GM12878 (cell line): ENCODE measurements around the gene MAN1A1. TPM values are rescaled to one million over a fixed set of nuclear protein-coding genes. Genes with fewer than 3 reads are reported as not detected.

Experiments used
- ATAC-seq: fragments of 200-7000 bp; cut with Tn5 transposase; 3 replicates; pipeline ENCODE4 v1.9.1; 2020; ENCODE audit warnings: mild to moderate bottlenecking, moderate library complexity
- BruUV-seq: library from RNA; stranded (reverse); fragments of 400-500 nt; replicated peaks from 2 replicates; lab custom pipeline; 2021; lab: Mats Ljungman, UMichigan
- CTCF ChIA-PET: fragments of 300-600 bp; sonication (Branson Sonifier 250); formaldehyde crosslinking; extraction: SDS; loops from one replicate; lab custom pipeline; 2021; ENCODE audit warnings: inconsistent platforms; lab: Yijun Ruan, JAX
- POLR2A ChIA-PET: fragments of 350-600 bp; formaldehyde crosslinking; extraction: SDS; loops from one replicate; lab custom pipeline; 2021; ENCODE audit warnings: inconsistent platforms; lab: Charles Lee
- RAD21 ChIA-PET: fragments of 300-600 bp; sonication (Branson Sonifier 250); formaldehyde crosslinking; loops from one replicate; lab custom pipeline; 2023; ENCODE audit warnings: antibody characterized with exemption; ENCODE audit not compliant: unreplicated experiment; lab: Charles Lee
- SMC1A ChIA-PET: fragments of 300-600 bp; sonication (Branson Sonifier 250); formaldehyde crosslinking; loops from one replicate; lab custom pipeline; 2023; ENCODE audit not compliant: unreplicated experiment, uncharacterized antibody; lab: Charles Lee
- DNase-seq: peaks from one replicate; pipeline ENCODE4 v3.0.0-alpha.2; 2011; ENCODE audit warnings: low read depth, low spot score
- FAIRE-seq: peaks from 3 replicates; lab custom pipeline; 2011; peaks lifted over from hg19 to GRCh38; lab: Jason Lieb, UNC
- H2AFZ ChIP-seq: 2 replicates; pipeline ENCODE4 v1.6.0; 2011; ENCODE audit warnings: low read depth, low read length, control low read depth; ENCODE audit not compliant: control insufficient read depth
- H3K27ac ChIP-seq: 2 replicates; pipeline ENCODE4 v1.5.1; 2011; ENCODE audit warnings: control low read depth; ENCODE audit not compliant: control insufficient read depth, insufficient read depth
- H3K27me3 ChIP-seq, 2 experiments: replicated peaks in 1 of 2; 2 replicates each; pipeline versions ENCODE4 v1.6.0 to v1.6.1; 2011; ENCODE audit warnings: low read length in 1 of 2; ENCODE audit not compliant: control insufficient read depth in 2 of 2, insufficient read depth in 2 of 2
- H3K36me3 ChIP-seq, 2 experiments: 2 replicates each; pipeline ENCODE4 v1.5.1; 2011; ENCODE audit warnings: low read length in 1 of 2; ENCODE audit not compliant: control insufficient read depth in 2 of 2, insufficient read depth in 2 of 2
- H3K4me1 ChIP-seq: 2 replicates; pipeline ENCODE4 v1.6.1; 2011; ENCODE audit warnings: mild to moderate bottlenecking, low read length, moderate library complexity, mixed read lengths; ENCODE audit not compliant: control insufficient read depth, insufficient read depth
- H3K4me2 ChIP-seq: 2 replicates; pipeline ENCODE4 v1.6.0; 2011; ENCODE audit warnings: control low read depth; ENCODE audit not compliant: control insufficient read depth, insufficient read depth
- H3K4me3 ChIP-seq: fragments of 200-600 bp; sonication (generic); 2 replicates; pipeline ENCODE4 v1.5.1; 2016
- H3K79me2 ChIP-seq: 2 replicates; pipeline ENCODE4 v1.6.0; 2011; ENCODE audit warnings: low read length; ENCODE audit not compliant: control insufficient read depth, insufficient read depth
- H3K9ac ChIP-seq: 2 replicates; pipeline ENCODE4 v1.8.0; 2011; ENCODE audit warnings: low read length, control low read depth, mixed read lengths; ENCODE audit not compliant: control insufficient read depth, insufficient read depth
- H3K9me3 ChIP-seq: replicated peaks from 3 replicates; pipeline ENCODE4 v1.5.1; 2011; ENCODE audit warnings: mild to moderate bottlenecking, low read length; ENCODE audit not compliant: control insufficient read depth, insufficient read depth
- H4K20me1 ChIP-seq: 2 replicates; pipeline ENCODE4 v1.6.0; 2011; ENCODE audit not compliant: control insufficient read depth, insufficient read depth
- ATF2 ChIP-seq: IDR thresholded peaks from 2 replicates; pipeline ENCODE4 v1.6.1; 2012; ENCODE audit warnings: low read length, inconsistent platforms
- BMI1 ChIP-seq: fragments of 450-650 bp; IDR thresholded peaks from 2 replicates; pipeline ENCODE4 v1.6.1; 2016; ENCODE audit warnings: mild to moderate bottlenecking, moderate library complexity, borderline replicate concordance
- CREB1 ChIP-seq: IDR thresholded peaks from 2 replicates; pipeline ENCODE4 v1.6.1; 2012; ENCODE audit warnings: low read depth, mild to moderate bottlenecking, inconsistent platforms
- IRF4 ChIP-seq: IDR thresholded peaks from 2 replicates; pipeline ENCODE4 v1.6.1; 2011; ENCODE audit warnings: low read depth, low read length
- JUND ChIP-seq: IDR thresholded peaks from 2 replicates; pipeline ENCODE4 v1.6.1; 2012; ENCODE audit warnings: low read depth, mild to moderate bottlenecking, low read length, improper control_type of control experiment, moderate library complexity
- MXI1 ChIP-seq: fragments of 150-350 bp; IDR thresholded peaks from 2 replicates; pipeline ENCODE4 v1.6.1; 2011; ENCODE audit warnings: low read depth, mild to moderate bottlenecking, inconsistent platforms, low read length, improper control_type of control experiment
- NFXL1 ChIP-seq: fragments of 450-650 bp; IDR thresholded peaks from 2 replicates; pipeline ENCODE4 v1.6.1; 2017; ENCODE audit warnings: antibody characterized with exemption, mild to moderate bottlenecking, borderline replicate concordance
- NR2F1 ChIP-seq: fragments of 450-650 bp; conservative IDR thresholded peaks from 2 replicates; pipeline ENCODE4 v1.6.1; 2017; ENCODE audit warnings: mild to moderate bottlenecking
- RB1 ChIP-seq: fragments of 450-650 bp; formaldehyde crosslinking; IDR thresholded peaks from 2 replicates; pipeline ENCODE4 v1.6.1; 2017; ENCODE audit warnings: mild to moderate bottlenecking, borderline replicate concordance
- RELA ChIP-seq: fragments of 450-650 bp; IDR thresholded peaks from 2 replicates; pipeline ENCODE4 v1.8.0; 2014; ENCODE audit warnings: borderline replicate concordance; ENCODE audit not compliant: partially characterized antibody
- ZNF217 ChIP-seq: fragments of 450-650 bp; IDR thresholded peaks from 2 replicates; pipeline ENCODE4 v1.6.1; 2017; ENCODE audit warnings: antibody characterized with exemption, mild to moderate bottlenecking
- WGBS: methylation state at CpG from one replicate; pipeline ENCODE4 v1.1.6; 2016; ENCODE audit warnings: low lambda C conversion rate; ENCODE audit not compliant: insufficient replicate concordance, insufficient coverage; ENCODE audit errors: missing lambda C conversion rate; 5-methylcytosine and 5-hydroxymethylcytosine counted together
- in situ Hi-C: fragments of 300-500 bp; cut with MboI; formaldehyde crosslinking; loops from 9 replicates; pipeline ENCODE4 v1.14.3; 2018; ENCODE audit warnings: mixed read lengths
- intact Hi-C: fragments of 100-400 bp; cut with micrococcal nuclease; formaldehyde crosslinking; loops from one replicate; pipeline ENCODE4 v1.14.2; 2022; ENCODE audit not compliant: unreplicated experiment
- polyA plus RNA-seq, 11 experiments: library from polyadenylated mRNA; depleted of rRNA in 4 of 11; unstranded in 6 of 11; stranded (reverse) in 5 of 11; fragments of >200 nt; fragmentation: Nextera tagmentation in 4 of 11; fragmentation: Illumina TruSeq in 1 of 11; extraction: Ambion mirVana in 4 of 11; extraction: Trizol in 1 of 11; gene quantifications; 1 replicate in 1 of 11; 2 replicates in 10 of 11; pipeline versions ENCODE4 v1.2.1 to v1.2.3, GENCODE V29; 2011 to 2016; ENCODE audit warnings: inconsistent platforms in 2 of 11, missing spikeins in 2 of 11, low read depth in 1 of 11
- total RNA-seq, 4 experiments: library from RNA; depleted of rRNA in 3 of 4; stranded (reverse); fragments of >200 nt in 3 of 4; fragmentation: Illumina TruSeq in 1 of 4; extraction: Trizol in 1 of 4; gene quantifications; 2 replicates each; pipeline versions ENCODE4 v1.2.1 to v1.2.3, GENCODE V29; 2013 to 2021
- TF ChIP-seq, protein P1 (sequence below): IDR thresholded peaks from 2 replicates; pipeline ENCODE4 v1.6.1; 2012; ENCODE audit warnings: low read depth, low read length, improper control_type of control experiment

MAN1A1 gene
- total and polyA plus RNA-seq, 10 of the 15 experiments (the other 5 are each of a cell fraction or from before 2014, with no cell fraction given): 5.4 to 28.1 (median 19.5) TPM

- peak; percentile 89 for TF ChIP-seq ATF2
- no peak for TF ChIP-seq MXI1
- TF ChIP-seq BMI1: no peak
- no peak for TF ChIP-seq JUND
- no peak for TF ChIP-seq NR2F1
- TF ChIP-seq, all 136 proteins: peak for 32
These were observed 202.2 kb downstream of the MAN1A1 start (continued) for GRCh38 chr6:119147101-119148053.

- H3K4me2 ChIP-seq: no peak overlapping the region
- H2AFZ ChIP-seq: peak overlapping the region; percentile 8; the same call in 1 of the 2 replicates
- POLR2A ChIA-PET: no interaction called here
- H3K9me3 ChIP-seq: no peaks in the 10 kb centered on the region
- no peak overlapping the region for H3K4me3 ChIP-seq
- H3K4me1 ChIP-seq: peaks cover 12% of the 10 kb centered on the region
- no peak overlapping the region for H3K9ac ChIP-seq
- H4K20me1 ChIP-seq: no peaks in the 10 kb centered on the region
- SMC1A ChIA-PET: interaction anchor here (0.5 to 8.2 kb wide), 5 partner anchors 16 to 202 kb away, joined by 3 to 88 read pairs (median 4); no protein-coding TSS in a partner anchor
- in situ Hi-C loops (no loop called here), intact Hi-C loops (loop anchor here (5.0 kb wide), 3 partner anchors 317 to 912 kb away; no protein-coding TSS in a partner anchor)
- no peak for DNase-seq
- no peaks in the 10 kb centered on the region for H3K79me2 ChIP-seq
- CTCF ChIA-PET: interaction anchor here (0.7 to 7.8 kb wide), 7 partner anchors 13 to 223 kb away, joined by 3 to 43 read pairs (median 5); no protein-coding TSS in a partner anchor
- H3K36me3 ChIP-seq: no peaks in the 10 kb centered on the region
- H3K27ac ChIP-seq: no peak overlapping the region
- no peaks in the 10 kb centered on the region; a peak in 1 of 4 replicates for H3K27me3 ChIP-seq
- WGBS: 55% methylated on average over 2 of the region's 2 CpGs
- RAD21 ChIA-PET: interaction anchor here (1.0 to 1.9 kb wide), 4 partner anchors 12 to 712 kb away, joined by 3 to 10 read pairs (median 4); no protein-coding TSS in a partner anchor
- TF ChIP-seq RB1 (no peak), NFXL1 (no peak), ZNF217 (no peak), RELA (no peak), CREB1 (no peak), IRF4 (no peak)
- TF ChIP-seq, protein P1, sequence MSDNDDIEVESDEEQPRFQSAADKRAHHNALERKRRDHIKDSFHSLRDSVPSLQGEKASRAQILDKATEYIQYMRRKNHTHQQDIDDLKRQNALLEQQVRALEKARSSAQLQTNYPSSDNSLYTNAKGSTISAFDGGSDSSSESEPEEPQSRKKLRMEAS: no peak
- BruUV-seq: no TSS peak
- FAIRE-seq: peak; percentile 57
- ATAC-seq: no peak
These were observed 204.4 kb downstream of the MAN1A1 start for GRCh38 chr6:119145111-119145510.
